A673 (cell line): ENCODE results near the gene NCR3LG1. TPM values are rescaled to one million over a fixed set of nuclear protein-coding genes. Genes with fewer than 3 reads are reported as not detected.
"Not testable (repeated sequence)": the region's sequence is repeated elsewhere in the genome, so short reads cannot be mapped to it uniquely, and the experiment has no call there.

Source experiments
- BruUV-seq: library from RNA; stranded (reverse); fragments of 400-500 nt; replicated peaks from 2 replicates; lab custom pipeline; 2021; lab: Mats Ljungman, UMichigan
- CTCF ChIA-PET: fragments of 300-600 bp; sonication (Branson Sonifier 250); formaldehyde crosslinking; loops from one replicate; lab custom pipeline; 2022; ENCODE audit warnings: antibody characterized with exemption; lab: Charles Lee
- POLR2A ChIA-PET: fragments of 300-600 bp; sonication (Branson Sonifier 250); formaldehyde crosslinking; loops from one replicate; lab custom pipeline; 2022; ENCODE audit warnings: antibody characterized with exemption; ENCODE audit not compliant: low non-redundant PET; lab: Charles Lee
- DNase-seq: peaks from one replicate; pipeline ENCODE4 v3.0.0-alpha.2; 2015; ENCODE audit warnings: low spot score
- H3K27ac ChIP-seq: fragments of 200-600 bp; sonication (generic); 2 replicates; pipeline ENCODE4 v1.5.1; 2016; ENCODE audit warnings: mixed run types, low read depth, mild to moderate bottlenecking, mixed read lengths, antibody characterized with exemption, low read length; ENCODE audit not compliant: poor library complexity, severe bottlenecking
- H3K27me3 ChIP-seq: fragments of 200-600 bp; sonication (generic); replicated peaks from 2 replicates; pipeline ENCODE4 v1.6.1; 2017; ENCODE audit warnings: mixed run types, low read depth, mild to moderate bottlenecking, mixed read lengths, antibody characterized with exemption, low read length; ENCODE audit not compliant: insufficient read depth, poor library complexity
- H3K36me3 ChIP-seq: fragments of 200-600 bp; sonication (generic); 2 replicates; pipeline ENCODE4 v1.6.1; 2016; ENCODE audit warnings: mixed run types, mild to moderate bottlenecking, mixed read lengths, antibody characterized with exemption, low read length; ENCODE audit not compliant: insufficient read depth, poor library complexity, severe bottlenecking
- H3K4me1 ChIP-seq: fragments of 200-600 bp; sonication (generic); 2 replicates; pipeline ENCODE4 v1.6.1; 2017; ENCODE audit warnings: mixed run types, mild to moderate bottlenecking, mixed read lengths, antibody characterized with exemption, low read length; ENCODE audit not compliant: insufficient read depth, poor library complexity, severe bottlenecking
- H3K4me3 ChIP-seq: fragments of 200-600 bp; sonication (generic); 2 replicates; pipeline ENCODE4 v1.5.1; 2016; ENCODE audit warnings: low read depth, mixed run types, mild to moderate bottlenecking, mixed read lengths, low read length; ENCODE audit not compliant: poor library complexity, severe bottlenecking
- H3K9me3 ChIP-seq: fragments of 200-600 bp; sonication (generic); 2 replicates; pipeline ENCODE4 v1.6.1; 2016; ENCODE audit warnings: mixed run types, low read depth, mild to moderate bottlenecking, mixed read lengths, antibody characterized with exemption, low read length; ENCODE audit not compliant: poor library complexity, severe bottlenecking
- CTCF ChIP-seq: fragments of 300-800, 200-600 bp; sonication (generic); conservative IDR thresholded peaks from 2 replicates; pipeline ENCODE4 v1.5.1; 2017; ENCODE audit warnings: low read depth, mild to moderate bottlenecking, antibody characterized with exemption, low read length, moderate library complexity, mixed read lengths
- EZH2 ChIP-seq: fragments of 200-600 bp; sonication (generic); IDR thresholded peaks from 2 replicates; pipeline ENCODE4 v1.6.1; 2017; ENCODE audit warnings: borderline replicate concordance, low read depth, mild to moderate bottlenecking, mixed read lengths, antibody characterized with exemption, low read length; ENCODE audit not compliant: poor library complexity, severe bottlenecking
- intact Hi-C: fragments of 100-400 bp; cut with micrococcal nuclease; formaldehyde crosslinking; loops from one replicate; pipeline ENCODE4 v1.10.0; 2022; ENCODE audit not compliant: unreplicated experiment
- total RNA-seq: library from RNA; stranded (reverse); gene quantifications from 2 replicates; pipeline ENCODE4 v1.2.3, GENCODE V29; 2021

Gene NCR3LG1
- total RNA-seq, 1 experiment from 2014 or later = 5.8 TPM

GRCh38 chr11:17423533-17424310 lies 72.1 kb downstream of the NCR3LG1 start:
- Histone ChIP-seq H3K9me3 (no peaks in the 10 kb centered on the region), H3K4me1 (no peaks in the 10 kb centered on the region), H3K27ac (no peak overlapping the region), H3K4me3 (no peak overlapping the region), H3K36me3 (no peaks in the 10 kb centered on the region), H3K27me3 (peaks cover 33% of the 10 kb centered on the region)
- CTCF ChIA-PET = no interaction called here
- no TSS peak for BruUV-seq
- TF ChIP-seq CTCF (no peak), EZH2 (no peak)
- POLR2A ChIA-PET = no interaction called here
- intact Hi-C loops = no loop called here
- DNase-seq = no peak

DNA sequence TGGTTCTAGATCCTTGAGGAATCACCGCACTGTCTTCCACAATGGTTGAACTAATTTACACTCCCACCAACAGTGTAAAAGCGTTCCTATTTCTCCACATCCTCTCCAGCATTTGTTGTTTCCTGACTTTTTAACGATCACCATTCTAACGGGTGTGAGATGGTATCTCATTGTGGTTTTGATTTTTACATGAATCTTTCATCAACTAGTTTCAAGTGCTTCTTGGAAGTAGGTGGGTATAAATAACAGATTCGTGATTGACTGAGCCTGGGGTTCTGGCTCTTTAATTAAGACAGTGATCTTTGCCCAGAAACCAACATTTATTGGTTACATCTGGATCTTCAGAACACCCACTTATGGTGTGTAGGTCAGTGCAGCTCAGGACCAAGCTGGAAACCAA lies 74.6 kb downstream of the NCR3LG1 start:
- BruUV-seq, H3K36me3 ChIP-seq, intact Hi-C loops, DNase-seq, POLR2A ChIA-PET, H3K9me3 ChIP-seq, CTCF ChIA-PET, H3K27ac ChIP-seq, H3K4me1 ChIP-seq, H3K4me3 ChIP-seq, H3K27me3 ChIP-seq: not testable (repeated sequence)

Other genes with a start within 250 kb of the NCR3LG1 start
- gene PIK3C2A, start 143.8 kb upstream of the NCR3LG1 start, total RNA-seq = 43.8 and 44.2 TPM in 2 replicates
- gene NUCB2, start 75.1 kb upstream of the NCR3LG1 start, total RNA-seq = 39.6 and 46.2 TPM in 2 replicates
- 0.34 and 0.59 TPM in 2 replicates for gene KCNJ11, start 36.9 kb downstream of the NCR3LG1 start, total RNA-seq
- not detected in 2 replicates for gene ABCC8, start 125.0 kb downstream of the NCR3LG1 start, total RNA-seq
- not detected in 2 replicates for gene USH1C, start 192.6 kb downstream of the NCR3LG1 start, total RNA-seq
- not detected in 2 replicates for gene OTOG, start 195.5 kb downstream of the NCR3LG1 start, total RNA-seq